SK-N-SH (cell line): ENCODE measurements around the gene LCN1. TPM values are rescaled to one million over a fixed set of nuclear protein-coding genes. Genes with fewer than 3 reads are reported as not detected.

ENCODE experiments used
- CTCF ChIA-PET: fragments of 300-600, 350-600 bp; formaldehyde crosslinking; extraction: SDS; loops from one replicate; lab custom pipeline; 2021; lab: Yijun Ruan, JAX
- POLR2A ChIA-PET: fragments of 350-600 bp; sonication (Branson Sonifier 250); formaldehyde crosslinking; extraction: SDS; loops from one replicate; lab custom pipeline; 2020; ENCODE audit warnings: antibody characterized with exemption, inconsistent platforms; lab: Yijun Ruan, JAX
- DNase-seq: peaks from one replicate; pipeline ENCODE4 v3.0.0; 2012
- H2AFZ ChIP-seq: fragments of 200-600 bp; sonication (generic); 2 replicates; pipeline ENCODE4 v1.8.1; 2016; ENCODE audit warnings: antibody characterized with exemption, mild to moderate bottlenecking, low read depth
- H3F3A ChIP-seq: fragments of 200-600 bp; sonication (generic); replicated peaks from 2 replicates; pipeline ENCODE3; 2016; ENCODE audit warnings: antibody characterized with exemption, mild to moderate bottlenecking; ENCODE audit not compliant: insufficient read depth
- H3K27ac ChIP-seq, 2 experiments: fragments of 200-500 bp in 1 of 2; fragments of 200-600 bp in 1 of 2; sonication (Bioruptor generic) in 1 of 2; sonication (generic), shearing (Covaris generic) in 1 of 2; 2 replicates each; pipeline versions ENCODE4 v1.5.1 to v1.6.1; 2014 to 2016; ENCODE audit warnings: low read depth in 2 of 2, inconsistent platforms in 1 of 2, low read length in 1 of 2, mild to moderate bottlenecking in 1 of 2, mixed read lengths in 1 of 2
- H3K27me3 ChIP-seq: fragments of 200-600 bp; sonication (generic), shearing (Covaris generic); 2 replicates; pipeline ENCODE4 v1.6.1; 2016; ENCODE audit warnings: mixed run types; ENCODE audit not compliant: insufficient read depth
- H3K36me3 ChIP-seq, 2 experiments: fragments of 200-500 bp in 1 of 2; fragments of 200-600 bp in 1 of 2; sonication (Bioruptor generic) in 1 of 2; sonication (generic) in 1 of 2; replicated peaks in 1 of 2; 2 replicates each; pipeline versions ENCODE3 to v1.5.1; 2014 to 2016; ENCODE audit warnings: low read length in 1 of 2, mild to moderate bottlenecking in 1 of 2; ENCODE audit not compliant: insufficient read depth in 2 of 2, control insufficient read depth in 1 of 2
- H3K4me1 ChIP-seq, 2 experiments: fragments of 200-500 bp in 1 of 2; fragments of 200-600 bp in 1 of 2; sonication (Bioruptor generic) in 1 of 2; sonication (generic), shearing (Covaris generic) in 1 of 2; 2 replicates each; pipeline versions ENCODE4 v1.5.1 to v1.6.1; 2014 to 2016; ENCODE audit warnings: low read depth in 1 of 2, low read length in 1 of 2, mixed run types in 1 of 2; ENCODE audit not compliant: insufficient read depth in 2 of 2, control insufficient read depth in 1 of 2
- H3K4me2 ChIP-seq: fragments of 200-600 bp; sonication (generic), shearing (Covaris generic); 2 replicates; pipeline ENCODE4 v1.6.1; 2017; ENCODE audit warnings: mixed run types
- H3K4me3 ChIP-seq, 2 experiments: fragments of 200-500 bp in 1 of 2; fragments of 200-600 bp in 1 of 2; sonication (Bioruptor generic) in 1 of 2; sonication (generic), shearing (Covaris generic) in 1 of 2; 2 replicates each; pipeline versions ENCODE4 v1.5.1 to v1.8.1; 2014 to 2016; ENCODE audit warnings: low read depth in 2 of 2, inconsistent platforms in 1 of 2, low read length in 1 of 2, mild to moderate bottlenecking in 1 of 2, mixed read lengths in 1 of 2, moderate library complexity in 1 of 2
- H3K79me2 ChIP-seq: fragments of 200-600 bp; sonication (generic); 2 replicates; pipeline ENCODE4 v1.8.1; 2017; ENCODE audit warnings: mild to moderate bottlenecking; ENCODE audit not compliant: insufficient read depth
- H3K9ac ChIP-seq: fragments of 200-600 bp; sonication (generic); 2 replicates; pipeline ENCODE4 v1.6.1; 2017; ENCODE audit warnings: mixed run types
- H3K9me2 ChIP-seq: fragments of 200-600 bp; sonication (generic); 2 replicates; pipeline ENCODE4 v1.6.1; 2017; ENCODE audit warnings: mixed run types
- H3K9me3 ChIP-seq: fragments of 200-600 bp; sonication (generic); 2 replicates; pipeline ENCODE4 v1.6.1; 2017; ENCODE audit warnings: mixed run types, mild to moderate bottlenecking, moderate library complexity
- H4K20me1 ChIP-seq: fragments of 200-600 bp; sonication (generic); 2 replicates; pipeline ENCODE4 v1.6.1; 2017; ENCODE audit warnings: mild to moderate bottlenecking, mixed run types; ENCODE audit not compliant: insufficient read depth
- CHD2 ChIP-seq: fragments of 150-350 bp; IDR thresholded peaks from 2 replicates; pipeline ENCODE4 v1.6.1; 2018; ENCODE audit warnings: low read length; ENCODE audit not compliant: partially characterized antibody
- ELF1 ChIP-seq: IDR thresholded peaks from 2 replicates; pipeline ENCODE4 v1.4.0; 2012
- FOSL2 ChIP-seq: IDR thresholded peaks from 2 replicates; pipeline ENCODE4 v1.4.0; 2012; ENCODE audit warnings: low read depth, mild to moderate bottlenecking, moderate library complexity, borderline replicate concordance
- FOXJ3 ChIP-seq: sonication (generic); formaldehyde crosslinking; IDR thresholded peaks from 2 replicates; pipeline ENCODE4 v1.5.1; 2020; ENCODE audit warnings: mild to moderate bottlenecking, missing genetic modification reagents
- JUND ChIP-seq: IDR thresholded peaks from 2 replicates; pipeline ENCODE4 v1.4.0; 2012
- MEF2A ChIP-seq: IDR thresholded peaks from 2 replicates; pipeline ENCODE4 v1.4.0; 2012; ENCODE audit warnings: low read depth, borderline replicate concordance
- RCOR1 ChIP-seq: fragments of 150-350 bp; IDR thresholded peaks from 2 replicates; pipeline ENCODE4 v1.6.1; 2017; ENCODE audit warnings: antibody characterized with exemption, low read length
- RFX5 ChIP-seq: IDR thresholded peaks from 2 replicates; pipeline ENCODE4 v1.6.1; 2012; ENCODE audit warnings: mild to moderate bottlenecking, improper control_type of control experiment, low read length
- RXRA ChIP-seq: IDR thresholded peaks from 2 replicates; pipeline ENCODE4 v1.4.0; 2012; ENCODE audit warnings: low read depth, mild to moderate bottlenecking, borderline replicate concordance
- SIN3A ChIP-seq: IDR thresholded peaks from 2 replicates; pipeline ENCODE4 v1.6.1; 2012; ENCODE audit warnings: low read depth, mild to moderate bottlenecking, low read length, moderate library complexity, borderline replicate concordance
- TAF1 ChIP-seq: IDR thresholded peaks from 2 replicates; pipeline ENCODE4 v1.6.1; 2012; ENCODE audit warnings: low read depth, mild to moderate bottlenecking, low read length, moderate library complexity, borderline replicate concordance
- TCF12 ChIP-seq: IDR thresholded peaks from 2 replicates; pipeline ENCODE4 v1.4.0; 2012
- TEAD4 ChIP-seq: IDR thresholded peaks from 2 replicates; pipeline ENCODE4 v1.4.0; 2012; ENCODE audit warnings: mild to moderate bottlenecking, borderline replicate concordance; ENCODE audit not compliant: insufficient read depth
- WGBS: methylation state at CpG from one replicate; pipeline ENCODE4 v1.1.6; 2017; ENCODE audit warnings: low lambda C conversion rate; 5-methylcytosine and 5-hydroxymethylcytosine counted together
- polyA plus RNA-seq, 3 experiments: library from polyadenylated mRNA; depleted of rRNA; stranded (reverse); fragments of >200 nt; gene quantifications; 2 replicates each; pipeline ENCODE4 v1.2.3, GENCODE V29; 2012
- TF ChIP-seq, protein P1 (sequence below): fragments of 150-350 bp; IDR thresholded peaks from 2 replicates; pipeline ENCODE4 v1.6.1; 2017; ENCODE audit warnings: antibody characterized with exemption, low read length, low read depth, borderline replicate concordance
- TF ChIP-seq, protein P2 (sequence below): IDR thresholded peaks from 2 replicates; pipeline ENCODE4 v1.6.1; 2012; ENCODE audit warnings: mild to moderate bottlenecking, low read depth, low read length, moderate library complexity
- TF ChIP-seq, protein P3 (sequence below): IDR thresholded peaks from 2 replicates; pipeline ENCODE4 v1.4.0; 2012; ENCODE audit warnings: low read depth
- TF ChIP-seq, protein P4 (sequence below): IDR thresholded peaks from 2 replicates; pipeline ENCODE4 v1.4.0; 2012; ENCODE audit warnings: low read depth, borderline replicate concordance
- TF ChIP-seq, protein P5 (sequence below): IDR thresholded peaks from 2 replicates; pipeline ENCODE4; 2012

The LCN1 gene
- polyA plus RNA-seq, 1 of the 3 experiments (the other 2 are of a cell fraction), result not detected

DNA sequence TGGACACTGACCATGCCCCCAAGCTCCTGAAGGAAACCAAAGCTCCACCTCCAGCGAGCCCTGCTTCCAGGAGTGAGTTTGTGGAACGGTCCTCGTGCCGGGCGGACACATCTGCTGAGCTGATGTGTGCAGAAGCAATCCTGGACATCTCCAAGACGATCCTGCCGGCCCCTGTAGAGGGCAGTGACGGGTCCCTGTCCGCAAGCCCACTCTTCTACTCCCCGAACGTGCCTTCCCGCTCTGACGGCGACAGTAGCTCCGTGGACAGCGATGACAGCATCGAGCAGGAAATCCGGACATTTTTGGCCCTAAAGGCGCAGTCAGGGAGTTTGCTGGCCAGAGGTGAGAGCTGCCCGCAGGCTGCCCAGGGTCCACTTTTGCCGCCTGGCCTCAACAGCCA is 35.4 kb upstream of the LCN1 start:
- DNase-seq, result no peak
- Histone ChIP-seq H3K9me3 (no peaks in the 10 kb centered on the region), H3K9ac (no peak overlapping the region), H3K4me1 (peaks cover 5% of the 10 kb centered on the region in 2 experiments; a peak in 2 of 4 replicates), H4K20me1 (peaks cover 7% of the 10 kb centered on the region; the same call in 1 of the 2 replicates), H3K4me3 (no peak overlapping the region), H3K36me3 (peaks cover 7 to 58% of the 10 kb centered on the region in 2 experiments), H3K9me2 (no peaks in the 10 kb centered on the region), H3K27ac (no peak overlapping the region)
- no peak for TF ChIP-seq TAF1
- TF ChIP-seq CHD2, result no peak
- TF ChIP-seq RFX5, result no peak
- TF ChIP-seq, protein P1, sequence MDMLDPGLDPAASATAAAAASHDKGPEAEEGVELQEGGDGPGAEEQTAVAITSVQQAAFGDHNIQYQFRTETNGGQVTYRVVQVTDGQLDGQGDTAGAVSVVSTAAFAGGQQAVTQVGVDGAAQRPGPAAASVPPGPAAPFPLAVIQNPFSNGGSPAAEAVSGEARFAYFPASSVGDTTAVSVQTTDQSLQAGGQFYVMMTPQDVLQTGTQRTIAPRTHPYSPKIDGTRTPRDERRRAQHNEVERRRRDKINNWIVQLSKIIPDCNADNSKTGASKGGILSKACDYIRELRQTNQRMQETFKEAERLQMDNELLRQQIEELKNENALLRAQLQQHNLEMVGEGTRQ, result no peak
- TF ChIP-seq ELF1, result no peak
- no peak for TF ChIP-seq FOSL2
- no peak for TF ChIP-seq TCF12
- TF ChIP-seq JUND, result no peak
- TF ChIP-seq, all 33 proteins: peak for 0
- peaks cover 30% of the 10 kb centered on the region for H3K79me2 ChIP-seq
- no peaks in the 10 kb centered on the region for H3F3A ChIP-seq
- ChIA-PET CTCF (interaction anchor here (1.2 to 2.2 kb wide), 2 partner anchors 14 to 19 kb away, joined by 4 to 10 read pairs; partner anchors contain the start of gene MRPS2), POLR2A (no interaction called here)
- 96% methylated on average over 21 of the region's 21 CpGs for WGBS
- H2AFZ ChIP-seq, result no peak overlapping the region
- H3K4me2 ChIP-seq, result no peak overlapping the region
- H3K27me3 ChIP-seq, result no peaks in the 10 kb centered on the region

DNA sequence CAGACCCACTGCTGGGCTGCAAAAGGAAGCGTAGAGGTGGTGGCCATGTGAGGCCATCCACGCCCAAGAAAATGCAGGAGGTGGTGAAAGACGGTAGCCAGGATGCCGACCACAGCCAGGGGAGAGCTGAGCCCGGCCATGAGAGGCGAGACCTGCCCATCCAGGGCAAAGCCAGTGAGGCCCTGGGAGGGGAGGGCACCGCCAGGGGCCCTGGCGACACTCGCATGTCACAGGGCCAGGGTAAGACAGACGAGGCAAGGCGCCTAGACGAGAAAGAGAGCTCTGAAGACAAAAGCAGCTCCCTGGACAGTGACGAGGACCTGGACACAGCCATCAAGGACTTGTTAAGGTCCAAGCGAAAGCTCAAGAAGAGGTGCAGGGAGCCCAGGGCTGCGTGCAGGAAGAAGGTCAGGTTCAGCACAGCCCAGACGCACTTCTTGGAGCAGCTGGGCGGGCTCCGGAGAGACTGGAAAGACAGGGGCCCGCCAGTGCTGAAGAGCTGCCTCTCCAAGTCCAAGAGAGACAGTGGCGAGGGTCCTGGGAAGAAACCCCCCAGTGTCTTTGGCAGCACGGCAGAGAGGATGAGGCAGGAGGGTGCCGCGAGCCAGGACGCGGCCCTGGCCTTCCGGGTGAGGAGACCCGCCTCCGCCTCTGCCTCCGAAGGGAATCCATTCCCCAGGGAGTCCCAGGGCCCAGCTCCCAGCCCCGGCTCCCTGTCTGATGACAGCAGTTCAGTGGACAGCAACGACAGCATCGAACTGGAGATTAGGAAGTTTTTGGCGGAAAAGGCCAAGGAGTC is 34.8 kb upstream of the LCN1 start:
- no peak overlapping the region for H3K4me3 ChIP-seq
- no peaks in the 10 kb centered on the region; a peak in 1 of 4 replicates for H3K4me1 ChIP-seq
- ChIA-PET CTCF (interaction anchor here (1.2 to 2.2 kb wide), 2 partner anchors 13 to 18 kb away, joined by 4 to 10 read pairs; partner anchors contain the start of gene MRPS2), POLR2A (no interaction called here)
- no peak overlapping the region for H3K9ac ChIP-seq
- no peaks in the 10 kb centered on the region for H3K27me3 ChIP-seq
- H3K79me2 ChIP-seq, result peaks cover 24% of the 10 kb centered on the region
- no peak overlapping the region for H3K27ac ChIP-seq
- no peaks in the 10 kb centered on the region for H3F3A ChIP-seq
- no peak for DNase-seq
- H3K4me2 ChIP-seq, result no peak overlapping the region
- no peaks in the 10 kb centered on the region for H3K9me3 ChIP-seq
- no peaks in the 10 kb centered on the region for H3K9me2 ChIP-seq
- 96% methylated on average over 32 of the region's 33 CpGs for WGBS
- peaks cover 7% of the 10 kb centered on the region; the same call in 1 of the 2 replicates for H4K20me1 ChIP-seq
- H2AFZ ChIP-seq, result no peak overlapping the region
- H3K36me3 ChIP-seq, result peaks cover 7 to 58% of the 10 kb centered on the region in 2 experiments
- TF ChIP-seq, protein P2, sequence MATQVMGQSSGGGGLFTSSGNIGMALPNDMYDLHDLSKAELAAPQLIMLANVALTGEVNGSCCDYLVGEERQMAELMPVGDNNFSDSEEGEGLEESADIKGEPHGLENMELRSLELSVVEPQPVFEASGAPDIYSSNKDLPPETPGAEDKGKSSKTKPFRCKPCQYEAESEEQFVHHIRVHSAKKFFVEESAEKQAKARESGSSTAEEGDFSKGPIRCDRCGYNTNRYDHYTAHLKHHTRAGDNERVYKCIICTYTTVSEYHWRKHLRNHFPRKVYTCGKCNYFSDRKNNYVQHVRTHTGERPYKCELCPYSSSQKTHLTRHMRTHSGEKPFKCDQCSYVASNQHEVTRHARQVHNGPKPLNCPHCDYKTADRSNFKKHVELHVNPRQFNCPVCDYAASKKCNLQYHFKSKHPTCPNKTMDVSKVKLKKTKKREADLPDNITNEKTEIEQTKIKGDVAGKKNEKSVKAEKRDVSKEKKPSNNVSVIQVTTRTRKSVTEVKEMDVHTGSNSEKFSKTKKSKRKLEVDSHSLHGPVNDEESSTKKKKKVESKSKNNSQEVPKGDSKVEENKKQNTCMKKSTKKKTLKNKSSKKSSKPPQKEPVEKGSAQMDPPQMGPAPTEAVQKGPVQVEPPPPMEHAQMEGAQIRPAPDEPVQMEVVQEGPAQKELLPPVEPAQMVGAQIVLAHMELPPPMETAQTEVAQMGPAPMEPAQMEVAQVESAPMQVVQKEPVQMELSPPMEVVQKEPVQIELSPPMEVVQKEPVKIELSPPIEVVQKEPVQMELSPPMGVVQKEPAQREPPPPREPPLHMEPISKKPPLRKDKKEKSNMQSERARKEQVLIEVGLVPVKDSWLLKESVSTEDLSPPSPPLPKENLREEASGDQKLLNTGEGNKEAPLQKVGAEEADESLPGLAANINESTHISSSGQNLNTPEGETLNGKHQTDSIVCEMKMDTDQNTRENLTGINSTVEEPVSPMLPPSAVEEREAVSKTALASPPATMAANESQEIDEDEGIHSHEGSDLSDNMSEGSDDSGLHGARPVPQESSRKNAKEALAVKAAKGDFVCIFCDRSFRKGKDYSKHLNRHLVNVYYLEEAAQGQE, result no peak
- TF ChIP-seq RXRA, result no peak
- TF ChIP-seq, protein P1, result no peak
- TF ChIP-seq TAF1, result no peak
- no peak for TF ChIP-seq TCF12
- TF ChIP-seq MEF2A, result no peak
- TF ChIP-seq, protein P3, sequence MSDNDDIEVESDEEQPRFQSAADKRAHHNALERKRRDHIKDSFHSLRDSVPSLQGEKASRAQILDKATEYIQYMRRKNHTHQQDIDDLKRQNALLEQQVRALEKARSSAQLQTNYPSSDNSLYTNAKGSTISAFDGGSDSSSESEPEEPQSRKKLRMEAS, result no peak
- TF ChIP-seq, protein P4, sequence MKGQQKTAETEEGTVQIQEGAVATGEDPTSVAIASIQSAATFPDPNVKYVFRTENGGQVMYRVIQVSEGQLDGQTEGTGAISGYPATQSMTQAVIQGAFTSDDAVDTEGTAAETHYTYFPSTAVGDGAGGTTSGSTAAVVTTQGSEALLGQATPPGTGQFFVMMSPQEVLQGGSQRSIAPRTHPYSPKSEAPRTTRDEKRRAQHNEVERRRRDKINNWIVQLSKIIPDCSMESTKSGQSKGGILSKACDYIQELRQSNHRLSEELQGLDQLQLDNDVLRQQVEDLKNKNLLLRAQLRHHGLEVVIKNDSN, result no peak
- no peak for TF ChIP-seq RCOR1
- no peak for TF ChIP-seq TEAD4
- no peak for TF ChIP-seq SIN3A
- TF ChIP-seq, protein P5, sequence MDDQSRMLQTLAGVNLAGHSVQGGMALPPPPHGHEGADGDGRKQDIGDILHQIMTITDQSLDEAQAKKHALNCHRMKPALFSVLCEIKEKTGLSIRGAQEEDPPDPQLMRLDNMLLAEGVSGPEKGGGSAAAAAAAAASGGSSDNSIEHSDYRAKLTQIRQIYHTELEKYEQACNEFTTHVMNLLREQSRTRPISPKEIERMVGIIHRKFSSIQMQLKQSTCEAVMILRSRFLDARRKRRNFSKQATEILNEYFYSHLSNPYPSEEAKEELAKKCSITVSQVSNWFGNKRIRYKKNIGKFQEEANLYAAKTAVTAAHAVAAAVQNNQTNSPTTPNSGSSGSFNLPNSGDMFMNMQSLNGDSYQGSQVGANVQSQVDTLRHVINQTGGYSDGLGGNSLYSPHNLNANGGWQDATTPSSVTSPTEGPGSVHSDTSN, result no peak
- TF ChIP-seq JUND, result no peak
- no peak for TF ChIP-seq FOSL2
- no peak for TF ChIP-seq FOXJ3 (CRISPR knock-in tag)
- no peak for TF ChIP-seq CHD2
